ENCODE measurements around the gene GTPBP2. TPM values are rescaled to one million over a fixed set of nuclear protein-coding genes. Genes with fewer than 3 reads are reported as not detected.

The GTPBP2 gene
- total and polyA plus RNA-seq, 2 of the 8 experiments (the other 6 are each of a cell fraction or from before 2014, with no cell fraction given) = 58.3 to 86.1 TPM

- no peak for TF ChIP-seq ASH2L (IDR thresholded peaks at IDR 0.05; ENCODE audit: low read length)
- no peak for TF ChIP-seq CHD1 (IDR thresholded peaks at IDR 0.05; ENCODE audit: low read depth, low read length)
- TF ChIP-seq EP300 (IDR thresholded peaks at IDR 0.05; ENCODE audit: borderline replicate concordance in 1 of 2, low read depth in 2 of 2, low read length in 2 of 2) = no peak
- TF ChIP-seq SRF (IDR thresholded peaks at IDR 0.05; ENCODE audit: low read depth, low read length) = no peak
- TF ChIP-seq PHF8 (conservative IDR thresholded peaks at IDR 0.05; ENCODE audit: low read depth, low read length) = no peak
- TF ChIP-seq ZNF274 (IDR thresholded peaks at IDR 0.05; ENCODE audit: borderline replicate concordance, extremely low read depth, low read length) = no peak
Measured at GRCh38 chr6:43625393-43625992, 3.6 kb downstream of the GTPBP2 start (continued).
